ENCODE results near the gene RPS15.

Gene RPS15

GRCh38 chr19:1420590-1420989, 17.6 kb upstream of the RPS15 start:
- no peak for DNase-seq

- no peak for DNase-seq
These were observed 16.8 kb upstream of the RPS15 start for GRCh38 chr19:1421218-1421957.

GRCh38 chr19:1421958-1422305, 16.3 kb upstream of the RPS15 start:
- DNase-seq: no peak

GRCh38 chr19:1422360-1422759, 15.8 kb upstream of the RPS15 start:
- DNase-seq: no peak

- no peak for DNase-seq
These were observed 15.3 kb upstream of the RPS15 start for GRCh38 chr19:1422943-1423342.

- DNase-seq: no peak
These were observed 14.6 kb upstream of the RPS15 start for GRCh38 chr19:1423436-1424191.

GRCh38 chr19:1424192-1424955, 13.8 kb upstream of the RPS15 start:
- no peak for DNase-seq

GRCh38 chr19:1425102-1425837, 12.9 kb upstream of the RPS15 start:
- DNase-seq: no peak

GRCh38 chr19:1425902-1426301, 12.3 kb upstream of the RPS15 start:
- no peak for DNase-seq

GRCh38 chr19:1426736-1427135, 11.5 kb upstream of the RPS15 start:
- DNase-seq: no peak

GRCh38 chr19:1427221-1427920, 10.8 kb upstream of the RPS15 start:
- no peak for DNase-seq

- DNase-seq: no peak
These were observed 9.3 kb upstream of the RPS15 start for GRCh38 chr19:1428738-1429391.

GRCh38 chr19:1429750-1430149, 8.4 kb upstream of the RPS15 start:
- DNase-seq: no peak

GRCh38 chr19:1430246-1430645, 8.0 kb upstream of the RPS15 start:
- no peak for DNase-seq

- no peak for DNase-seq
These were observed 6.3 kb upstream of the RPS15 start for GRCh38 chr19:1431759-1432506.

- DNase-seq: no peak
These were observed 5.7 kb upstream of the RPS15 start for GRCh38 chr19:1432507-1432887.

GRCh38 chr19:1433119-1434039, 4.8 kb upstream of the RPS15 start:
- DNase-seq: no peak

GRCh38 chr19:1434040-1434366, 4.2 kb upstream of the RPS15 start:
- DNase-seq: no peak

GRCh38 chr19:1434577-1435060, 3.6 kb upstream of the RPS15 start:
- DNase-seq: no peak

GRCh38 chr19:1435378-1435989, 2.7 kb upstream of the RPS15 start:
- no peak for DNase-seq

All from CD4-positive, alpha-beta T cell treated with Interleukin-17A for 1 hour (primary cell).